MM.1S (cell line): ENCODE data around the gene ZC3H12C.

Source experiments
- EZH2 ChIP-seq: fragments of 300-600 bp; sonication (generic); optimal IDR thresholded peaks from 2 replicates; pipeline ENCODE3; 2017; ENCODE audit warnings: low read depth, mild to moderate bottlenecking, antibody characterized with exemption, low read length, mixed read lengths
- TF ChIP-seq, protein P1 (sequence below): fragments of 300-600 bp; sonication (generic); IDR thresholded peaks from 2 replicates; pipeline ENCODE4 v1.5.1; 2016; ENCODE audit warnings: antibody characterized with exemption, low read length, mixed read lengths

DNA sequence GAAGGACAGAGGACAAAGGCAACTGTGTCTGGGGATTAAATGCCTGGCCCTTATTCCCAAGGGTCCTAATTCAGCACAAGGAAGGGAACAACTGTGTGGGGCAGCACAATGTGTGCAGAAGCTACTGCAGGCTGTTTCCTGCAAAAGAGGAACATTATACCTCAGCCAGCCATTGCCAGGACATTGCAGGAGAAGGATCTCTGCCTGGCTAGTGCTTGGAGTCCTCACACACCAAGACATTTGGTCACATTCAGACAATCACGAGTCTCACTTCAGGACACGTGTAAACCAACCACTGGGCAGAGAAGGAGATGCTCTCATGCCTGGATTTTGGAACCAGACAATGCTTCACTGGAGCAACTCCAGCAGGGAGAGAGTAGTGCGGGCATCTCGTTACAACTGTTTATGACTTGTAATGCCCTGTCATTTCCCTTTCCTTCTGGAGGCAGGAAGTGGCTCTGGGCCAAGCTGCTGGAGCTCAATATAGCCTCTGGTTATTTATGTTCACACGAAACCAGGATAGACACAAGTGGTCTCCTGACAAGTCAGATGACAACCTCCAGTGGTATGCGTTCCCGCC is 23.9 kb upstream of the ZC3H12C start:
- TF ChIP-seq, protein P1, sequence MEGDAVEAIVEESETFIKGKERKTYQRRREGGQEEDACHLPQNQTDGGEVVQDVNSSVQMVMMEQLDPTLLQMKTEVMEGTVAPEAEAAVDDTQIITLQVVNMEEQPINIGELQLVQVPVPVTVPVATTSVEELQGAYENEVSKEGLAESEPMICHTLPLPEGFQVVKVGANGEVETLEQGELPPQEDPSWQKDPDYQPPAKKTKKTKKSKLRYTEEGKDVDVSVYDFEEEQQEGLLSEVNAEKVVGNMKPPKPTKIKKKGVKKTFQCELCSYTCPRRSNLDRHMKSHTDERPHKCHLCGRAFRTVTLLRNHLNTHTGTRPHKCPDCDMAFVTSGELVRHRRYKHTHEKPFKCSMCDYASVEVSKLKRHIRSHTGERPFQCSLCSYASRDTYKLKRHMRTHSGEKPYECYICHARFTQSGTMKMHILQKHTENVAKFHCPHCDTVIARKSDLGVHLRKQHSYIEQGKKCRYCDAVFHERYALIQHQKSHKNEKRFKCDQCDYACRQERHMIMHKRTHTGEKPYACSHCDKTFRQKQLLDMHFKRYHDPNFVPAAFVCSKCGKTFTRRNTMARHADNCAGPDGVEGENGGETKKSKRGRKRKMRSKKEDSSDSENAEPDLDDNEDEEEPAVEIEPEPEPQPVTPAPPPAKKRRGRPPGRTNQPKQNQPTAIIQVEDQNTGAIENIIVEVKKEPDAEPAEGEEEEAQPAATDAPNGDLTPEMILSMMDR = no peak
- no peak for TF ChIP-seq EZH2
